Liver (tissue), 9 donors: ENCODE data around the gene XYLT1. TPM values are rescaled to one million over a fixed set of nuclear protein-coding genes. Genes with fewer than 3 reads are reported as not detected.

Source experiments
- DNase-seq: peaks from one replicate; pipeline ENCODE4 v3.0.0-alpha.2; 2017; ENCODE audit warnings: low spot score
- H3K27ac ChIP-seq, 2 donors: one replicate each; pipeline ENCODE4 v1.7.0; 2013; ENCODE audit warnings: inconsistent platforms in 2 of 2, low read length in 2 of 2, control low read depth in 1 of 2, low read depth in 1 of 2, mild to moderate bottlenecking in 1 of 2
- H3K27me3 ChIP-seq, 4 donors: one replicate each; pipeline versions ENCODE4 v1.6.1 to v1.7.0; 2013; ENCODE audit warnings: low read length in 3 of 4, inconsistent platforms in 1 of 4, mild to moderate bottlenecking in 1 of 4, moderate library complexity in 1 of 4; ENCODE audit not compliant: control insufficient read depth in 4 of 4, insufficient read depth in 4 of 4
- H3K36me3 ChIP-seq, 4 donors: one replicate each; pipeline versions ENCODE4 v1.6.1 to v1.7.0; 2013; ENCODE audit warnings: low read length in 3 of 4, mild to moderate bottlenecking in 3 of 4, low read depth in 1 of 4, moderate library complexity in 1 of 4; ENCODE audit not compliant: control insufficient read depth in 4 of 4, insufficient read depth in 3 of 4
- H3K4me1 ChIP-seq, 4 donors: one replicate each; pipeline versions ENCODE4 v1.6.1 to v1.7.0; 2013; ENCODE audit warnings: low read length in 3 of 4, mild to moderate bottlenecking in 3 of 4, moderate library complexity in 1 of 4; ENCODE audit not compliant: control insufficient read depth in 4 of 4, insufficient read depth in 4 of 4
- H3K4me3 ChIP-seq, 3 donors: one replicate each; pipeline versions ENCODE4 v1.6.1 to v1.7.0; 2013; ENCODE audit warnings: low read length in 3 of 3, control low read depth in 1 of 3, low read depth in 1 of 3, mild to moderate bottlenecking in 1 of 3
- H3K9ac ChIP-seq, 2 donors: one replicate each; pipeline ENCODE4 v1.7.0; 2013; ENCODE audit warnings: low read length in 2 of 2, mild to moderate bottlenecking in 2 of 2, moderate library complexity in 2 of 2, control low read depth in 1 of 2, low read depth in 1 of 2
- H3K9me3 ChIP-seq, 4 donors: one replicate each; pipeline versions ENCODE4 v1.6.1 to v1.7.0; 2013; ENCODE audit warnings: low read length in 3 of 4; ENCODE audit not compliant: control insufficient read depth in 4 of 4
- EGR1 ChIP-seq, 2 donors: IDR thresholded peaks; 2 replicates each; pipeline ENCODE4 v1.6.1; 2016 to 2018; ENCODE audit warnings: antibody characterized with exemption in 2 of 2, low read depth in 2 of 2
- FOXA2 ChIP-seq: IDR thresholded peaks from 2 replicates; pipeline ENCODE4 v1.6.1; 2016; ENCODE audit warnings: antibody characterized with exemption
- GABPA ChIP-seq, 2 donors: IDR thresholded peaks in 1 of 2; conservative IDR thresholded peaks in 1 of 2; 2 replicates each; pipeline ENCODE4 v1.6.1; 2016; ENCODE audit warnings: antibody characterized with exemption in 2 of 2, mild to moderate bottlenecking in 1 of 2, moderate library complexity in 1 of 2
- HNF4A ChIP-seq, 2 donors: conservative IDR thresholded peaks; 2 replicates each; pipeline ENCODE4 v1.6.1; 2016; ENCODE audit warnings: antibody characterized with exemption in 2 of 2, mild to moderate bottlenecking in 2 of 2
- HNF4G ChIP-seq: IDR thresholded peaks from 2 replicates; pipeline ENCODE4 v1.6.1; 2016; ENCODE audit warnings: antibody characterized with exemption
- JUND ChIP-seq, 2 donors: IDR thresholded peaks; 2 replicates each; pipeline ENCODE4 v1.6.1; 2016; ENCODE audit warnings: antibody characterized with exemption in 2 of 2
- NR2F2 ChIP-seq: IDR thresholded peaks from 2 replicates; pipeline ENCODE4 v1.6.1; 2016; ENCODE audit warnings: antibody characterized with exemption
- RXRA ChIP-seq, 2 donors: IDR thresholded peaks; 2 replicates each; pipeline ENCODE4 v1.6.1; 2017 to 2018; ENCODE audit warnings: antibody characterized with exemption in 2 of 2, mild to moderate bottlenecking in 1 of 2
- SP1 ChIP-seq: IDR thresholded peaks from 2 replicates; pipeline ENCODE4 v1.6.1; 2018; ENCODE audit warnings: antibody characterized with exemption, mild to moderate bottlenecking
- TAF1 ChIP-seq: conservative IDR thresholded peaks from 2 replicates; pipeline ENCODE4 v1.6.1; 2016; ENCODE audit warnings: antibody characterized with exemption, mild to moderate bottlenecking
- YY1 ChIP-seq: IDR thresholded peaks from 2 replicates; pipeline ENCODE4 v1.6.1; 2016; ENCODE audit warnings: antibody characterized with exemption, mild to moderate bottlenecking
- WGBS: extraction: QIAGEN DNeasy Blood & Tissue Kit; methylation state at CpG from one replicate; pipeline ENCODE4 v1.1.7; 2013; 5-methylcytosine and 5-hydroxymethylcytosine counted together
- polyA plus RNA-seq, 2 donors: library from polyadenylated mRNA; stranded (reverse) in 1 of 2; unstranded in 1 of 2; fragments of 200-250 nt in 1 of 2; fragments of >200 nt in 1 of 2; fragmentation: Nextera tagmentation in 1 of 2; extraction: Ambion mirVana in 1 of 2; gene quantifications; one replicate each; pipeline versions ENCODE4 v1.2.1 to v1.2.3, GENCODE V29; 2013 to 2015
- total RNA-seq, 2 donors: library from RNA; depleted of rRNA; stranded (reverse); fragments of >200 nt; gene quantifications; one replicate each; pipeline ENCODE4 v1.2.3, GENCODE V29; 2014
- TF ChIP-seq, protein P1 (sequence below): fragments of 150-350 bp; IDR thresholded peaks from 2 replicates; pipeline ENCODE4 v1.5.1; 2017; ENCODE audit warnings: improper control_type of control experiment, low read depth, low read length; ENCODE audit not compliant: missing input control
- TF ChIP-seq, protein P2 (sequence below): IDR thresholded peaks from 2 replicates; pipeline ENCODE4 v1.6.1; 2016; ENCODE audit warnings: antibody characterized with exemption, mild to moderate bottlenecking
- TF ChIP-seq, protein P3 (sequence below): IDR thresholded peaks from 2 replicates; pipeline ENCODE4 v1.6.1; 2016; ENCODE audit warnings: antibody characterized with exemption
- TF ChIP-seq, protein P4 (sequence below): IDR thresholded peaks from 2 replicates; pipeline ENCODE4 v1.6.1; 2016; ENCODE audit warnings: antibody characterized with exemption
- donor health status: healthy.
- donor health status: healthy.
- donor health status: healthy.
- donor health status: healthy.
- donor health status: healthy.

XYLT1 gene
- total and polyA plus RNA-seq, 4 donors, result 0.25 to 2.3 (median 0.53) TPM

- 73% methylated on average over 7 of the region's 7 CpGs for WGBS
- no peaks in the 10 kb centered on the region for H3K9me3 ChIP-seq
- no peak overlapping the region for H3K27ac ChIP-seq
- H3K4me3 ChIP-seq, result no peak overlapping the region
- TF ChIP-seq, protein P1, sequence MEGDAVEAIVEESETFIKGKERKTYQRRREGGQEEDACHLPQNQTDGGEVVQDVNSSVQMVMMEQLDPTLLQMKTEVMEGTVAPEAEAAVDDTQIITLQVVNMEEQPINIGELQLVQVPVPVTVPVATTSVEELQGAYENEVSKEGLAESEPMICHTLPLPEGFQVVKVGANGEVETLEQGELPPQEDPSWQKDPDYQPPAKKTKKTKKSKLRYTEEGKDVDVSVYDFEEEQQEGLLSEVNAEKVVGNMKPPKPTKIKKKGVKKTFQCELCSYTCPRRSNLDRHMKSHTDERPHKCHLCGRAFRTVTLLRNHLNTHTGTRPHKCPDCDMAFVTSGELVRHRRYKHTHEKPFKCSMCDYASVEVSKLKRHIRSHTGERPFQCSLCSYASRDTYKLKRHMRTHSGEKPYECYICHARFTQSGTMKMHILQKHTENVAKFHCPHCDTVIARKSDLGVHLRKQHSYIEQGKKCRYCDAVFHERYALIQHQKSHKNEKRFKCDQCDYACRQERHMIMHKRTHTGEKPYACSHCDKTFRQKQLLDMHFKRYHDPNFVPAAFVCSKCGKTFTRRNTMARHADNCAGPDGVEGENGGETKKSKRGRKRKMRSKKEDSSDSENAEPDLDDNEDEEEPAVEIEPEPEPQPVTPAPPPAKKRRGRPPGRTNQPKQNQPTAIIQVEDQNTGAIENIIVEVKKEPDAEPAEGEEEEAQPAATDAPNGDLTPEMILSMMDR, result no peak
- no peak for TF ChIP-seq RXRA (IDR thresholded peaks at IDR 0.05)
- no peak for TF ChIP-seq NR2F2
- TF ChIP-seq HNF4A (conservative IDR thresholded peaks at IDR 0.05), result no peak
- TF ChIP-seq, protein P2, sequence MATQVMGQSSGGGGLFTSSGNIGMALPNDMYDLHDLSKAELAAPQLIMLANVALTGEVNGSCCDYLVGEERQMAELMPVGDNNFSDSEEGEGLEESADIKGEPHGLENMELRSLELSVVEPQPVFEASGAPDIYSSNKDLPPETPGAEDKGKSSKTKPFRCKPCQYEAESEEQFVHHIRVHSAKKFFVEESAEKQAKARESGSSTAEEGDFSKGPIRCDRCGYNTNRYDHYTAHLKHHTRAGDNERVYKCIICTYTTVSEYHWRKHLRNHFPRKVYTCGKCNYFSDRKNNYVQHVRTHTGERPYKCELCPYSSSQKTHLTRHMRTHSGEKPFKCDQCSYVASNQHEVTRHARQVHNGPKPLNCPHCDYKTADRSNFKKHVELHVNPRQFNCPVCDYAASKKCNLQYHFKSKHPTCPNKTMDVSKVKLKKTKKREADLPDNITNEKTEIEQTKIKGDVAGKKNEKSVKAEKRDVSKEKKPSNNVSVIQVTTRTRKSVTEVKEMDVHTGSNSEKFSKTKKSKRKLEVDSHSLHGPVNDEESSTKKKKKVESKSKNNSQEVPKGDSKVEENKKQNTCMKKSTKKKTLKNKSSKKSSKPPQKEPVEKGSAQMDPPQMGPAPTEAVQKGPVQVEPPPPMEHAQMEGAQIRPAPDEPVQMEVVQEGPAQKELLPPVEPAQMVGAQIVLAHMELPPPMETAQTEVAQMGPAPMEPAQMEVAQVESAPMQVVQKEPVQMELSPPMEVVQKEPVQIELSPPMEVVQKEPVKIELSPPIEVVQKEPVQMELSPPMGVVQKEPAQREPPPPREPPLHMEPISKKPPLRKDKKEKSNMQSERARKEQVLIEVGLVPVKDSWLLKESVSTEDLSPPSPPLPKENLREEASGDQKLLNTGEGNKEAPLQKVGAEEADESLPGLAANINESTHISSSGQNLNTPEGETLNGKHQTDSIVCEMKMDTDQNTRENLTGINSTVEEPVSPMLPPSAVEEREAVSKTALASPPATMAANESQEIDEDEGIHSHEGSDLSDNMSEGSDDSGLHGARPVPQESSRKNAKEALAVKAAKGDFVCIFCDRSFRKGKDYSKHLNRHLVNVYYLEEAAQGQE, result no peak
- no peak for TF ChIP-seq JUND (IDR thresholded peaks at IDR 0.05)
- TF ChIP-seq GABPA (IDR thresholded peaks at IDR 0.05 in 1 of 2, conservative IDR thresholded peaks at IDR 0.05 in 1 of 2), result no peak
- TF ChIP-seq FOXA2, result no peak
- TF ChIP-seq TAF1, result no peak
- TF ChIP-seq, protein P3, sequence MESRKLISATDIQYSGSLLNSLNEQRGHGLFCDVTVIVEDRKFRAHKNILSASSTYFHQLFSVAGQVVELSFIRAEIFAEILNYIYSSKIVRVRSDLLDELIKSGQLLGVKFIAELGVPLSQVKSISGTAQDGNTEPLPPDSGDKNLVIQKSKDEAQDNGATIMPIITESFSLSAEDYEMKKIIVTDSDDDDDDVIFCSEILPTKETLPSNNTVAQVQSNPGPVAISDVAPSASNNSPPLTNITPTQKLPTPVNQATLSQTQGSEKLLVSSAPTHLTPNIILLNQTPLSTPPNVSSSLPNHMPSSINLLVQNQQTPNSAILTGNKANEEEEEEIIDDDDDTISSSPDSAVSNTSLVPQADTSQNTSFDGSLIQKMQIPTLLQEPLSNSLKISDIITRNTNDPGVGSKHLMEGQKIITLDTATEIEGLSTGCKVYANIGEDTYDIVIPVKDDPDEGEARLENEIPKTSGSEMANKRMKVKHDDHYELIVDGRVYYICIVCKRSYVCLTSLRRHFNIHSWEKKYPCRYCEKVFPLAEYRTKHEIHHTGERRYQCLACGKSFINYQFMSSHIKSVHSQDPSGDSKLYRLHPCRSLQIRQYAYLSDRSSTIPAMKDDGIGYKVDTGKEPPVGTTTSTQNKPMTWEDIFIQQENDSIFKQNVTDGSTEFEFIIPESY, result no peak
- TF ChIP-seq EGR1 (IDR thresholded peaks at IDR 0.05; ENCODE audit: low read depth in 2 of 2), result no peak
- peaks cover 0 to 6% (median 2%) of the 10 kb centered on the region in 4 donors for H3K27me3 ChIP-seq
- no peak for DNase-seq
- H3K9ac ChIP-seq, result no peak overlapping the region
- H3K36me3 ChIP-seq, result no peaks in the 10 kb centered on the region
- H3K4me1 ChIP-seq, result no peaks in the 10 kb centered on the region
Observed at GRCh38 chr16:17082095-17082882, 388.5 kb downstream of the XYLT1 start.

- no peaks in the 10 kb centered on the region for H3K4me1 ChIP-seq
- no peaks in the 10 kb centered on the region for H3K9me3 ChIP-seq
- no peak overlapping the region for H3K27ac ChIP-seq
- peaks cover 0 to 6% (median 0%) of the 10 kb centered on the region in 4 donors for H3K27me3 ChIP-seq
- H3K36me3 ChIP-seq, result no peaks in the 10 kb centered on the region
- no peak overlapping the region for H3K4me3 ChIP-seq
- no peak for DNase-seq
- no peak overlapping the region for H3K9ac ChIP-seq
- 53% methylated on average over 1 of the region's 1 CpG for WGBS
- no peak for TF ChIP-seq JUND (IDR thresholded peaks at IDR 0.05)
- no peak for TF ChIP-seq TAF1
- TF ChIP-seq GABPA (IDR thresholded peaks at IDR 0.05 in 1 of 2, conservative IDR thresholded peaks at IDR 0.05 in 1 of 2), result no peak
- TF ChIP-seq, protein P4, sequence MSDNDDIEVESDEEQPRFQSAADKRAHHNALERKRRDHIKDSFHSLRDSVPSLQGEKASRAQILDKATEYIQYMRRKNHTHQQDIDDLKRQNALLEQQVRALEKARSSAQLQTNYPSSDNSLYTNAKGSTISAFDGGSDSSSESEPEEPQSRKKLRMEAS, result no peak
- TF ChIP-seq, protein P1, result no peak
- TF ChIP-seq YY1, result no peak
- TF ChIP-seq, protein P3, result no peak
- no peak for TF ChIP-seq SP1
- no peak for TF ChIP-seq HNF4G
- TF ChIP-seq NR2F2, result no peak
- TF ChIP-seq EGR1 (IDR thresholded peaks at IDR 0.05; ENCODE audit: low read depth in 2 of 2), result no peak
- no peak for TF ChIP-seq RXRA (IDR thresholded peaks at IDR 0.05)
Observed at GRCh38 chr16:17080105-17080504, 390.7 kb downstream of the XYLT1 start.
